H1 (cell line): Measurements from ENCODE around the gene TAS1R1. TPM values are rescaled to one million over a fixed set of nuclear protein-coding genes. Genes with fewer than 3 reads are reported as not detected.

Experiments
- CTCF ChIA-PET: fragments of 300-600 bp; sonication (Branson Sonifier 250); formaldehyde crosslinking; loops from one replicate; lab custom pipeline; 2021; ENCODE audit not compliant: partially characterized antibody; lab: Charles Lee
- POLR2A ChIA-PET: fragments of 300-600 bp; sonication (Branson Sonifier 250); formaldehyde crosslinking; loops from one replicate; lab custom pipeline; 2021; ENCODE audit warnings: inconsistent platforms; ENCODE audit not compliant: partially characterized antibody; lab: Charles Lee
- DNase-seq, 2 experiments: peaks; one replicate each; pipeline versions ENCODE4 v3.0.0 to v3.0.0-alpha.2; 2010 to 2022; ENCODE audit warnings: low spot score in 2 of 2, low read depth in 1 of 2, mixed read lengths in 1 of 2
- FAIRE-seq: peaks from 2 replicates; lab custom pipeline; 2011; peaks lifted over from hg19 to GRCh38; lab: Jason Lieb, UNC
- H2AFZ ChIP-seq: 2 replicates; pipeline ENCODE4 v1.8.1; 2012; ENCODE audit warnings: low read length, inconsistent platforms
- H2AK5ac ChIP-seq: 2 replicates; pipeline ENCODE4 v1.6.1; 2013; ENCODE audit warnings: low read depth, low read length
- H2BK120ac ChIP-seq: replicated peaks from 2 replicates; pipeline ENCODE3; 2013; ENCODE audit warnings: low read depth, low read length, inconsistent platforms
- H2BK12ac ChIP-seq: 2 replicates; pipeline ENCODE4 v1.6.1; 2013; ENCODE audit warnings: low read depth, low read length
- H2BK15ac ChIP-seq: 2 replicates; pipeline ENCODE4 v1.6.1; 2013; ENCODE audit warnings: low read length
- H2BK20ac ChIP-seq: 2 replicates; pipeline ENCODE4 v1.6.1; 2013; ENCODE audit warnings: low read length
- H2BK5ac ChIP-seq: 2 replicates; pipeline ENCODE4 v1.6.1; 2013; ENCODE audit warnings: low read depth, low read length
- H3K14ac ChIP-seq: 2 replicates; pipeline ENCODE4 v1.6.1; 2013; ENCODE audit warnings: inconsistent platforms; ENCODE audit not compliant: insufficient read length
- H3K18ac ChIP-seq: 2 replicates; pipeline ENCODE4 v1.6.1; 2013; ENCODE audit warnings: low read length; ENCODE audit errors: extremely low read depth
- H3K23ac ChIP-seq: 2 replicates; pipeline ENCODE4 v1.6.1; 2013; ENCODE audit warnings: inconsistent platforms; ENCODE audit not compliant: insufficient read length
- H3K23me2 ChIP-seq: 2 replicates; pipeline ENCODE4 v1.6.1; 2013; ENCODE audit warnings: low read depth, low read length
- H3K27ac ChIP-seq: 2 replicates; pipeline ENCODE4 v1.6.1; 2011; ENCODE audit warnings: low read depth, low read length, inconsistent platforms
- H3K27me3 ChIP-seq, 4 experiments: replicated peaks in 1 of 4; 1 replicate in 1 of 4; 2 replicates in 3 of 4; pipeline versions ENCODE4 v1.6.1 to v1.8.1; 2011 to 2013; ENCODE audit warnings: low read length in 3 of 4, mild to moderate bottlenecking in 3 of 4, inconsistent platforms in 2 of 4, mixed read lengths in 2 of 4, moderate library complexity in 1 of 4; ENCODE audit not compliant: control insufficient read depth in 3 of 4, insufficient read depth in 3 of 4; ENCODE audit errors: extremely low read depth in 1 of 4
- H3K36me3 ChIP-seq, 4 experiments: 2 replicates each; pipeline versions ENCODE4 v1.6.1 to v1.8.1; 2011 to 2013; ENCODE audit warnings: mild to moderate bottlenecking in 4 of 4, low read length in 3 of 4, moderate library complexity in 2 of 4, control low read depth in 1 of 4, inconsistent platforms in 1 of 4; ENCODE audit not compliant: insufficient read depth in 4 of 4, control insufficient read depth in 2 of 4
- H3K4ac ChIP-seq: replicated peaks from 2 replicates; pipeline ENCODE3; 2013; ENCODE audit warnings: low read length, low read depth, mixed read lengths, inconsistent platforms; ENCODE audit not compliant: insufficient read length
- H3K4me1 ChIP-seq, 4 experiments: replicated peaks in 1 of 4; 1 replicate in 1 of 4; 2 replicates in 3 of 4; pipeline versions ENCODE4 v1.6.1 to v1.8.1; 2011 to 2013; ENCODE audit warnings: low read length in 3 of 4, inconsistent platforms in 2 of 4, mixed read lengths in 1 of 4; ENCODE audit not compliant: insufficient read depth in 4 of 4, control insufficient read depth in 3 of 4
- H3K4me2 ChIP-seq, 2 experiments: 2 replicates each; pipeline versions ENCODE4 v1.6.1 to v1.8.1; 2011 to 2013; ENCODE audit warnings: low read depth in 2 of 2, low read length in 2 of 2, control low read depth in 1 of 2, inconsistent platforms in 1 of 2, mild to moderate bottlenecking in 1 of 2; ENCODE audit not compliant: insufficient read depth in 1 of 2
- H3K4me3 ChIP-seq, 4 experiments: fragments of 200-600, 300-600 bp in 1 of 4; sonication (generic), shearing (Covaris generic), sonication (Bioruptor Twin) in 1 of 4; 2 replicates each; pipeline versions ENCODE4 v1.5.1 to v1.8.1; 2011 to 2016; ENCODE audit warnings: low read length in 4 of 4, low read depth in 3 of 4, control low read depth in 2 of 4, inconsistent platforms in 2 of 4, mild to moderate bottlenecking in 2 of 4, mixed read lengths in 1 of 4, moderate library complexity in 1 of 4; ENCODE audit not compliant: insufficient read depth in 2 of 4; ENCODE audit errors: extremely low read depth in 1 of 4
- H3K56ac ChIP-seq: replicated peaks from 2 replicates; pipeline ENCODE3; 2013; ENCODE audit warnings: low read depth, mild to moderate bottlenecking, mixed read lengths, low read length, inconsistent platforms; ENCODE audit not compliant: insufficient read length
- H3K79me1 ChIP-seq: 2 replicates; pipeline ENCODE4 v1.6.1; 2013; ENCODE audit warnings: low read depth, low read length, control low read depth
- H3K79me2 ChIP-seq, 2 experiments: 2 replicates each; pipeline versions ENCODE4 v1.6.1 to v1.8.1; 2012 to 2013; ENCODE audit warnings: low read length in 2 of 2, mild to moderate bottlenecking in 2 of 2, inconsistent platforms in 1 of 2; ENCODE audit not compliant: insufficient read depth in 2 of 2, control insufficient read depth in 1 of 2
- H3K9ac ChIP-seq, 4 experiments: replicated peaks in 1 of 4; 1 replicate in 1 of 4; 2 replicates in 3 of 4; pipeline versions ENCODE4 v1.6.1 to v1.8.1; 2011 to 2013; ENCODE audit warnings: low read depth in 3 of 4, low read length in 3 of 4, control low read depth in 2 of 4, mild to moderate bottlenecking in 2 of 4, moderate library complexity in 2 of 4, inconsistent platforms in 1 of 4; ENCODE audit errors: extremely low read depth in 1 of 4
- H3K9me3 ChIP-seq, 2 experiments: 2 replicates each; pipeline versions ENCODE4 v1.6.1 to v1.8.1; 2012 to 2013; ENCODE audit warnings: mild to moderate bottlenecking in 2 of 2, moderate library complexity in 2 of 2, control low read depth in 1 of 2, inconsistent platforms in 1 of 2, low read depth in 1 of 2, low read length in 1 of 2, mixed read lengths in 1 of 2; ENCODE audit not compliant: insufficient read depth in 2 of 2
- H4K20me1 ChIP-seq, 2 experiments: replicated peaks in 1 of 2; 2 replicates each; pipeline versions ENCODE3 to v1.8.1; 2011 to 2013; ENCODE audit warnings: inconsistent platforms in 2 of 2, low read length in 2 of 2, mild to moderate bottlenecking in 1 of 2; ENCODE audit not compliant: insufficient read depth in 2 of 2, control insufficient read depth in 1 of 2
- H4K5ac ChIP-seq: 2 replicates; pipeline ENCODE4 v1.6.1; 2013; ENCODE audit warnings: low read length, low read depth, mixed read lengths, inconsistent platforms; ENCODE audit not compliant: insufficient read length
- H4K8ac ChIP-seq: 2 replicates; pipeline ENCODE4 v1.8.0; 2013; ENCODE audit warnings: mild to moderate bottlenecking, moderate library complexity, low read length, inconsistent platforms; ENCODE audit not compliant: insufficient read depth; ENCODE audit errors: extremely low read depth
- H4K91ac ChIP-seq: replicated peaks from 2 replicates; pipeline ENCODE3; 2013; ENCODE audit warnings: low read length, mixed read lengths, inconsistent platforms; ENCODE audit not compliant: insufficient read length
- JUND ChIP-seq: IDR thresholded peaks from 2 replicates; pipeline ENCODE4 v1.6.1; 2011; ENCODE audit warnings: mild to moderate bottlenecking, improper control_type of control experiment, low read length
- MAFK ChIP-seq: IDR thresholded peaks from 2 replicates; pipeline ENCODE4 v1.6.1; 2012; ENCODE audit warnings: low read depth, mild to moderate bottlenecking, improper control_type of control experiment, low read length
- WGBS, 2 experiments: shearing (Covaris generic) in 1 of 2; methylation state at CpG; one replicate each; pipeline versions ENCODE4 v1.1.6 to v1.1.7; 2013 to 2015; ENCODE audit warnings: low lambda C conversion rate in 2 of 2, mixed read lengths in 2 of 2, inconsistent platforms in 1 of 2, low coverage in 1 of 2, missing lambda C conversion rate in 1 of 2; ENCODE audit not compliant: insufficient replicate concordance in 2 of 2, insufficient coverage in 1 of 2, insufficient read length in 1 of 2; ENCODE audit errors: extremely low coverage in 1 of 2, missing lambda C conversion rate in 1 of 2; 5-methylcytosine and 5-hydroxymethylcytosine counted together
- polyA plus RNA-seq, 7 experiments: library from polyadenylated mRNA; depleted of rRNA in 3 of 7; stranded (reverse) in 5 of 7; unstranded in 2 of 7; fragments of >200 nt in 5 of 7; fragments of 200-250 nt in 2 of 7; gene quantifications; 1 replicate in 5 of 7; 2 replicates in 1 of 7; 4 replicates in 1 of 7; pipeline versions ENCODE4 v1.2.1 to v1.2.3, GENCODE V29; 2011 to 2013; ENCODE audit warnings: missing spikeins in 2 of 7, mixed read lengths in 2 of 7
- total RNA-seq: library from RNA; stranded (reverse); fragmentation: NEBNext Ultra II Directional; extraction: Animal tissue kit (Norgen Biotek cat#: 25700); gene quantifications from 2 replicates; pipeline ENCODE4 v1.2.1, GENCODE V29; 2021

The TAS1R1 gene
- total and polyA plus RNA-seq, 2 of the 8 experiments (the other 6 are each of a cell fraction or from before 2014, with no cell fraction given) = 0.26 TPM; not detected in 1

- 91% methylated on average over 14 of the region's 14 CpGs; no CpG with 5 or more reads in 1 of the 2 experiments for WGBS, 2 experiments
- 0 out of 7 replicates have a peak, but pooled peaks cover 0 to 2% (median 0%) of the 10 kb centered on the region in 4 experiments for H3K4me1 ChIP-seq
- CTCF ChIA-PET = interaction anchor here (0.6 to 4.7 kb wide), 9 partner anchors 9 to 132 kb away, joined by 3 to 21 read pairs (median 4); partner anchors contain the start of gene PLEKHG5
- no peak overlapping the region for H4K91ac ChIP-seq
- no peaks in the 10 kb centered on the region for H3K9me3 ChIP-seq
- H3K18ac ChIP-seq = no peak overlapping the region
- POLR2A ChIA-PET = interaction anchor here (1.8 to 14.3 kb wide), 5 partner anchors 8 to 23 kb away, joined by 6 to 175 read pairs (median 13); partner anchors contain the start of genes KLHL21 and PHF13
- peaks cover 11 to 18% of the 10 kb centered on the region in 2 experiments for H4K20me1 ChIP-seq
- no peak overlapping the region for H3K56ac ChIP-seq
- H2AK5ac ChIP-seq = no peak overlapping the region
- peaks cover 13 to 56% (median 32%) of the 10 kb centered on the region in 4 experiments for H3K36me3 ChIP-seq
- no peak overlapping the region for H3K14ac ChIP-seq
- FAIRE-seq (no peak), DNase-seq (no peak)
- H3K23ac ChIP-seq = no peak overlapping the region
- no peaks in the 10 kb centered on the region; the same call in 1 of the 2 replicates for H3K23me2 ChIP-seq
- H2BK20ac ChIP-seq = no peak overlapping the region
- H2BK12ac ChIP-seq = no peak overlapping the region
- H3K79me2 ChIP-seq = peaks cover 0 to 48% of the 10 kb centered on the region in 2 experiments; a peak in 3 of 4 replicates
- H2BK5ac ChIP-seq = no peak overlapping the region
- H3K4me2 ChIP-seq = no peak overlapping the region
- H3K4ac ChIP-seq = no peak overlapping the region
- no peak overlapping the region for H3K27ac ChIP-seq
- H2BK15ac ChIP-seq = no peak overlapping the region
- H4K5ac ChIP-seq = no peak overlapping the region
- H4K8ac ChIP-seq = no peak overlapping the region
- H3K4me3 ChIP-seq = no peak overlapping the region
- H2AFZ ChIP-seq = no peak overlapping the region
- H3K9ac ChIP-seq = no peak overlapping the region
- peaks cover 4% of the 10 kb centered on the region; the same call in 1 of the 2 replicates for H3K79me1 ChIP-seq
- no peak overlapping the region for H2BK120ac ChIP-seq
- TF ChIP-seq MAFK = no peak
- TF ChIP-seq JUND = no peak
- H3K27me3 ChIP-seq = no peaks in the 10 kb centered on the region
These were observed 68.3 kb downstream of the TAS1R1 start for GRCh38 chr1:6623269-6623965.
